IPS-NIHi11 (cell line): Measurements from ENCODE around the gene MXI1.

Experiments
- DNase-seq: peaks from one replicate; pipeline ENCODE4 v3.0.0; 2012; ENCODE audit warnings: mixed read lengths, low spot score

Gene MXI1

GRCh38 chr10:110215286-110216170 lies 8.1 kb downstream of the MXI1 start:
- no peak for DNase-seq

DNA sequence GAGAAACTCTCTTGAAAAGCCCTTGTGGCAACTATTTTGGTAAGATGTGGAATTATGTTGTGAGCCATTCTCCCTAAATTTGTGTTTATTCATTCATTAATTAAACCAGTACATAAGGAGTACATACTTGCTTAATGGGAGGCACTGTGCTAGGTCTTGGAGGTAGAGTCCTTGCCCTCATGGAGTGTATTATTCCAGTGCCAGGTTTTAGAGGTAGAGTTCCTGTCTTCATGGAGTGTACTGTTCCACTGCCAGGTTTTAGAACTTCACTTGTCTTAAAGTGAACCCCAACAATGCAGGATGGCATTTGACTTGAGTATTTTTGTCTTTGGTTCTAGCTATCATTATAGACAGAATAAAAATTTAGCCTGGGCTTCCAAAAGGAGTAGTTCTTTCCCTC lies 8.8 kb downstream of the MXI1 start:
- DNase-seq, result no peak

DNA sequence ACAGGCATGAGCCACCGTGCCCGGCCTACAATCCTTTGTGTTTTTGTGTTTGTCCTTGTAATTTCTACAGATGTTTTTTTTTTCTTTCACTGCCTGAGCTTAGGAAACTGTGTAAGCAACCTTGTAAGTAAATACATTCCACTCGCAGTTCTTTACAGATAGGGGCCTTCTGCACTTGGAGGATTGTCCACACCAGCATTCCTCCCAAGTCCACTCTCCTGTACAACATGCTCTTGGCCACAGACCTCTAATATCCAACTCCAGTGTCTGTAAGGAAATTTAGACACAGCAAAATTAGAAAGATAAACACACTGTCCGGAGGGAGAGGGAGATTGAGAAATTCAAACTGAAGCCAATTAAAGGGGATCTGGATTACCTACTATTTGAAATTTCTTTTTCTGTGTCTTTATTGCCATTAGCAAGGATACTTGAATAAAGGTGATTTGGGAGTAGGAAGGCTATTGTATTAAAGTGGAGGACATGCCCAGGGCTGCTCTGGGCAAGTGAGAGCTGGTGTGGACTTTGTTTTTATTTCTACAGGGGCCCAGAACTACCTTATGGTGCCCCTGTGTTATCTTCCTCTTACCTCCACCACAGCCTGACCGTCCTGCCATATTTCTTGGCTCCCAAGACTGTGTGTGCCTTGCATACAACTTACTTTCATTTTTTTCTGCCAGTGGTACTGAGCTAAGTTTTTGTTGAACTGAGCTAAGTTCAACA lies 9.7 kb downstream of the MXI1 start:
- DNase-seq, result no peak

GRCh38 chr10:110217662-110218008 lies 10.2 kb downstream of the MXI1 start:
- DNase-seq, result no peak

- DNase-seq, result no peak
Observed at GRCh38 chr10:110218632-110219031, 11.2 kb downstream of the MXI1 start.

- no peak for DNase-seq
Observed at GRCh38 chr10:110219884-110220283, 12.5 kb downstream of the MXI1 start.

DNA sequence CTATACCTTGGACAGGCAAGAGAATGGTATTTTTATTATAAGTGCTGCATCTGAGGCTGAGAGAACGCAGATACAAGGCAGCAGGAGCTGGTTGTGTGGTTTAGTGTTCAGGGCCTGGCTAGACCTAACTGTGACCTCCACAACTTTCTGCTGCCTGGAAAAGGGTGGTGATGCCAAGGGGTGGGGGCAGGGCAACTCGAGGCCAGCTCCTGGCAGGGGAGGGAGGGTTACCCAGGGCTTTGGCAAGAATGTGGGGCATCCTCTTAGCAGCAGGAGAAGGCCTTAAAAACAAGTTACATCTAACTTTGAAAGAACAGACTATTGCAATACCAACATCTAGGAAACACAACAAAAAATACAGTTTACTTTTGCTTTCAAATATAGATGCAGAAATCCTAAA lies 13.0 kb downstream of the MXI1 start:
- no peak for DNase-seq

GRCh38 chr10:110221044-110221720 lies 13.8 kb downstream of the MXI1 start:
- no peak for DNase-seq

DNA sequence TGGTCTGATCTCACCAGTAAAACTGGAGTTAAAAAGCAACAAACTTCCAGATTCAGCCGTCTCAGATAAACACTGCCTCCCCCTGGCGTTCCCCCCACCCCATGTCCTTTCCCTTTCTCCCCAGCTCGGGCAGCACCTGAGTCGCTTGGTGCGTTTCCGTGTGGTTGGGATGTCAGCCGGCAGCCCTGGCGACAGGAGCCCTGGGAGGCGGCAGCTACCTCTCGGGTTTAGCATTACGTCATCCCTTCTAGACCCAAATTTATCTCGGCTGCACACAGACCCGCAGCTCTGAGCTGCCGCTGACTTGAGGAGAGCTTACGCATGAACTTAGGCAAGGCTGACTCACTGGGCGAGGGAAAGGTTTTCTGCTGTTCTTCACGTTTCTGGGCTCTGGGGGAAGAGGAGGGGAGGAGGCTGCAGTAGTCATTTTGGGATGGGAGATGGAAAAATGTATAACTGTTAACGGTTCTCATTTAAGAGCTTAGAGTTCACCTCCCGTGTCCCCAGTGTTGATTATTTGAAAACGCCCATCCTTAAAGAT lies 14.4 kb downstream of the MXI1 start:
- DNase-seq, result peak; percentile 53

DNA sequence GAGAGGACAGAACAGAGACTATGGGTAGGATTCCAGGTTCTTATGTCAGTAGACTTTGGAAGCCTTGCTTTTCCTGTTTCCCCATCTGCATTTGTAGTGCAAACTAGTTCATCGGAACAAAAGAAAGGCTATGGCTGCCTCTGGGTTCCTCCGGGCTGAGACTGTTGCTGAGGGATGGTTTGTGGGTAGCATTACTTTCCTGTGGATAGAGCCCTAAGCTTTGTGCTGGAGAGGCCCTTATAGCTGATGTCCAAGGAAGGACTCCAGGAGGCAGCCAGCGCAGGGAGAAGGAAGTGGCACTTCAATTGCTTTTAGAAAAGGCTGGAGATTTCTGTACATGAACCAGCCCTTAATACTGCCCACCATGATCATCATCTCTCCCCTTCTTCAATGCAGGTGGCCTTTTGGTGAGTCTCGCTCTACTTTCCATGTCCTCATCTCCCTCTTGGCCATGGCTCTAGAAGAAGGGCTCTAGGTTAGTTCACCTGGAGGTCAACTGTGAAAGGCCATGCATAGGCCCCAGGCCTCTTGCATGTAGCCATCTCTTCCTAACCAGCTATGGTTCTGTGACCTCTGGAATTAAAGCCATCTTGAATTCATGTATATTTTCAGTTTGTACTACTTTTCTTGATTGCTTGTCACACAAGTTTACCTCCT lies 15.4 kb downstream of the MXI1 start:
- no peak for DNase-seq

GRCh38 chr10:110223298-110223925 lies 16.0 kb downstream of the MXI1 start:
- no peak for DNase-seq

- no peak for DNase-seq
Observed at GRCh38 chr10:110224992-110225391, 17.6 kb downstream of the MXI1 start.

DNA sequence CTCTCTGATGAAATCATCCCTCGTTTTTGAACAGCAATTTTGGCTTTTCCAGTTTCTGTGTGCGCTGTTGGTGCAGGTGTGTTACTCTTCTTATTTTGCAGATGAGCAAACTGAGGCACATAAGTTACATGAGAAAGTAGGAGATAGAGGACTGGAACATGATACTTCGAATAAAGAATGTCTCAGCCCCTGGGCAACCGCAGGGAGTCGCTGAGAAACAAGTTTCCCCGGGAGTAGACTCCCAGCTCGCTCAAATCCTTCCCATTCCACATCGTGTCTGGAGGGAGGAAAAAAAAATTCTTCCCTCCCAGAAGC lies 18.0 kb downstream of the MXI1 start:
- DNase-seq, result no peak

DNA sequence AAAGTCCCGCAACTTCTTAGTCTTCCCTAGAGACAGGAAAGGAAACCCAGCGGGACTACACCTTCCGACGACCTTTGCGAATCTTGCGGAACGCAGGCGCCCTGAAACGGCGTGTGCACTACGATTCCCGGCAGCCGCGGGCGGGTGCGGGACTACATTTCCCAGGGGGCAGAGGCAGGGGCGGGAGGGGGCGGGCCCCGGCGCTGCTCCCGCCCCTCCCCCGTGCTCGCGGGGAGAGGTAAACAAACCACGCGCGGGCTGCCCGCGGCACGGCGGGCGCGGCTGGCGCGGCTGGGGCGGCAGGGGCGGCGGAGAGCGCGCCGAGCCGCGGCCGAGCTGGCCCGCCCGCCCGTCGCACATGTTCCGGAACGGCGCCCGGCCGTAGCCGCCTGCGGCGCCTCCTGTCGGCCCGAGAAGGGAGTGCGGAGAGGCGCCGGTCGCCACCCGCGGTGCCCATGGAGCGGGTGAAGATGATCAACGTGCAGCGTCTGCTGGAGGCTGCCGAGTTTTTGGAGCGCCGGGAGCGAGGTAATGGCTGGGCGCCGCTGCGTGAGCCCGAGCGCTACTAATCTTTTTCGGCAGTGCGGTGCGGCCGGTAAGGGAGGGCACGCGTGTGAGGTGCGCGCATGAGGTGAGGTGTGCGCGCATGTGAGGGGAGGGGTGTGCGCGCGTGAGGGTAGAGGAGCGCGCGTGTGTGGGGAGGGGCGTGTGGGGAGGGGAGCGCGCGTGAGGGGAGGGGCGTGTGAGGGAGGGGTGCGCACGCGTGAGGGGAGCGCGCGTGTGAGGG lies 18.5 kb downstream of the MXI1 start:
- peak; percentile 85 for DNase-seq

DNA sequence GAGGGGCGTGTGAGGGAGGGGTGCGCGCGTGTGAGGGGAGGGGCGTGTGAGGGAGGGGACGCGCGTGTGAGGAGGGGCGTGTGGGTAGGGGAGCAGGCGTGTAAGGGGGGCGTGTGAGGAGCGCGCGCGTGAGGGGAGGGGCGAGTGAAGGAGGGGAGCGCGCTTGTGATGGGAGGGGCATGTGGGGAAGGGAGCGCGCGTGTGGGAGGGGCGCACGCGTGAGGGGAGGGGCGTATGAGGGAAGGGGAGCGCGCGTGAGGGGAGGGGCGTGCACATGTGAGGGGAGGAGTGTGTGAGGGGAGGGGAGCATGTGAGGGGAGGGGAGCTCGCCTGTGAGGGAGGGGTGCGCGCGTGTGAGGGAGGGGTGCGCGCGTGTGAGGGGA lies 19.1 kb downstream of the MXI1 start:
- peak; percentile 84 for DNase-seq

GRCh38 chr10:110226926-110227641 lies 19.7 kb downstream of the MXI1 start:
- DNase-seq, result peak; percentile 89

- DNase-seq, result no peak
Observed at GRCh38 chr10:110228066-110228465, 20.7 kb downstream of the MXI1 start.

- no peak for DNase-seq
Observed at GRCh38 chr10:110229155-110229554, 21.8 kb downstream of the MXI1 start.

DNA sequence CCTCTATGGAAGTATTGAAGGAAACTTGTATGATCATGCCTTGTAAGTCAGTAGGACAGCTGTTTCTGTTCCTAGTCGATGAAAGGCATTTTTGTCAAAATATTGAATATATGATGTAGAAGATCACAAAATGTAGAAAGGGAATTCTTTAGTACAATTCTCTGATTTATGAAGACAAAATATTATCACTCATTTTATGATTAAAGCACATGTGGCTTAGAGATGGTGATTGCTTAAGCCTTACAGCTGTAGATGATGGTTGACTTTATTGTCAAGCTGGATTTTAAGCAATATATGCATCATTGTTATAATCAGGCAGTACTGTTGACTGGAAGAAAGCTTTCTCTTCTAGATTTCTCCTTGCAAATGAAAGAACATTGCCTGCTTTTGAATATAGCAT lies 26.4 kb downstream of the MXI1 start:
- no peak for DNase-seq

DNA sequence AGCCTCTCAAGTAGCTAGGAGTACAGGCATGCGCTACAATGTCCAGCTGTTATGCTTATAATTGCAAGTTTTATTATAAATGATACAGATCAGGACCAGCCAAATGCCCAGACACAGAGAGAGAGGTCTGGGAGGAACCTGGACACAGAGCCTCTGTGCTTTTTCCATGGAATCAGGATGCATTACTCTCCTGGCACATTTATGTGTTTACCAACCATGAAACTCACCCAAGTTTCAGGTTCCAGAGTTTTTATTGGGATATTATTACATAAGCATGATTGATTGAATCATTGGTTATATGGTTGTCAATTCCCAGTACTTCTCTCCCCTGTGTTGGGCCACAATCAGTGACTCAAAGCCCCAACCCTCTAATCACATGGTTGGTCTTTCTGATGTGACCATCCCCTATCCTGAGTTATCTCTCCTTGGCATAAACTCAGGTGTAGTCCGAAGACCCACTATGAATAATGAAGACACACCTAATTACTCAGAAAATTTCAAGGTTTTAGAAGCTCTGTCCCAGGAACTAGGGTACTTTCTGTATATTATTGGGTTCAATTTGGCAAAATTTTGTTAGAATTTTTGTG lies 30.6 kb downstream of the MXI1 start:
- DNase-seq, result no peak
